PC-9 (cell line): ENCODE measurements around the gene KCNQ1OT1.

Experiments
- CTCF ChIP-seq: fragments of 200-600 bp; sonication (generic); conservative IDR thresholded peaks from 2 replicates; pipeline ENCODE4 v1.6.1; 2017; ENCODE audit warnings: mixed run types, antibody characterized with exemption, mild to moderate bottlenecking, moderate library complexity
- EZH2 ChIP-seq: fragments of 200-600 bp; sonication (generic); IDR thresholded peaks from 2 replicates; pipeline ENCODE4 v1.8.0; 2017; ENCODE audit warnings: antibody characterized with exemption, low read depth

GRCh38 chr11:2700415-2701211, 819 bp upstream of the KCNQ1OT1 start:
- TF ChIP-seq CTCF (no peak), EZH2 (no peak)
